Hematopoietic multipotent progenitor cell treated with erythropoietin and hydrocortisone succinate and interleukin-3 and kit ligand, for 17 days (in vitro differentiated cells): ENCODE results near the gene ACOX3.

ENCODE experiments used
- DNase-seq: peaks from one replicate; pipeline ENCODE4 v3.0.0-alpha.2; 2015; ENCODE audit warnings: low spot score

The ACOX3 gene

DNA sequence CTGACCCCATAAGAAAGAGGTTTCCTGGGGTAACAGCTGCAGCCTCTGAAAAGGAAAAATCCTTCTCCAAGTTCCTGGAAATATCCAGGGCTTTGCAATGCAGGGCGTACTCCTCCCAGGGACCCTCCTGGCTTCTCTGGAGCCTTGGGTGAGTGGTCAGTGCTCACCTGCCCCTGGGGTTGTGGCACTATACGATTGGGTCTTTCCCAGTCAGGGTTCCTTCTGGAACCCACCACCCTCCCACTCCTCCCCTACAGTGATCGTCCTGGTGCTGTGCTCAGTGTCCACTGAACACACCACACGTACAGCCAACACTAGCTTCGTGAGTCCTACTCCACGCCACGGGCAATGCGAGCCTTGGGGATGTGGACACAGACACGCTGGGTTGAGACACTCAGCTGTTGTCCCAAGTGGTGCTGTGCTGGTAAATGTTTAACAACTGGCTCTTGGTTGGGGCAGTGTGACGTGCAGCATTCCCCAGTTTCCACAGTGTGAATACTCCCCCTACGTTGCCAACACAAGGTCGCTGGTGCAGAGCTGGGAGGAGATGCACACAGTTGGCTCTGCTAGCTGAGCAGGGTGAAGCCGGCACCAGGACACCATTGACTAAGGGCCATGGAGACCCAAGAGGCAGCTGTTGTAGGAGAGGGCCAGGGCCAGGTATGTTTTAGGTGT lies 105.6 kb downstream of the ACOX3 start:
- no peak for DNase-seq

DNA sequence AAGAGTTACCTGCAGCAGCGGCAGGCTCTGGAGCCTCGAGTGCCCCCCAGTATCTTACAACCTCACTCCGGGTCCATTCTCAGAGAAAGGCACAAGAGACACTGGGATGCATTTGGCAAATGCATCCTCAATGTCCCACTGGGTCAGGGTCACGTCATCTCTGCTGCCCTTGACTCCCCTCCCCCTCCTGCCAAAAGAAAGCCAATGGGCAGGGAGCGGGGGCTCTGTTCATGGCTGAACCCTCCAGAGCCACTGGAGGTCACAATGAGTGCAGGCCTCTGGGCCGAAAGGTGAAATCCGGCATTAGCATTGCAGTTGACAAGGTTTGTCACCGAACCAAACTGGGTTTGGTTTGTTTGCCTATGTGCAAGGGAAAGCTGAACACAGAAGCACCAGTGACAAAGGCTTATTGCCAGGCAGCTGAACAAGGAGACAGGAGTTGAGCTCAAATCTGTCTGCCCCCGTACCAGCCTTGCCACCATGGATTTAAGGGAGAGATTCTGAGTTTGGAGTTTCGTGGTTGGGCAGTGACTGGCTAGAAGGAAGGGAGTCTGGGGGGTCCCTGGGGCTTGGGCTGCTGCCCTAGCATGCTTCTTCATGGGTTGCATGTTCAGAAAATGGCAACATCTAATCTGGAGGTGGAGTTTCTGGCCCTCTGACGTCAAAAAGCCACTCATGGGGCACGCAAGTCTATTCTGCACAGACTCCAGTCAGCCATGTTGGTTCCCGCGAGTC lies 106.6 kb downstream of the ACOX3 start:
- DNase-seq, result no peak

DNA sequence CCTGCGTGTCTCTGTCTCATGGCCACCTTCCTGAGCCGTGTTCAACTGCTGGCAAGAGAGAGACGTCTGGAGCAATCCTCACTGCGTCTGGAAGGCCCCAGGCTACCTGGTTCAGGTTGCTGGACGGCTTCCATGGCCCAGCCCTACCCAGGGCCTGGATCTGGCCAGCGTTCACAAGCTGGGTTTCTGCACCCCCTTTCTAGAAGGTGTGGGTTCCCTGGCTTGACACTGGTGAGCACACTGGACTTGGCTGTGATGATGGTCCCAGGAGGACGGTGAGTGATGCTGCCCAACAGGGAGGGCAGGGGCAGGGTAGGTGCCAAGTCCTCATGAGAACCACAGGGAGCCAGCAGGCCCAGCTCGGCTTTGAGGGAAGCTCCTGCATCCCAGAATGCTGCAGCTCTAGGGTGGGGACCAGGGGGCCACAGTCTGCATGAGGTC lies 107.6 kb downstream of the ACOX3 start:
- DNase-seq, result no peak

DNA sequence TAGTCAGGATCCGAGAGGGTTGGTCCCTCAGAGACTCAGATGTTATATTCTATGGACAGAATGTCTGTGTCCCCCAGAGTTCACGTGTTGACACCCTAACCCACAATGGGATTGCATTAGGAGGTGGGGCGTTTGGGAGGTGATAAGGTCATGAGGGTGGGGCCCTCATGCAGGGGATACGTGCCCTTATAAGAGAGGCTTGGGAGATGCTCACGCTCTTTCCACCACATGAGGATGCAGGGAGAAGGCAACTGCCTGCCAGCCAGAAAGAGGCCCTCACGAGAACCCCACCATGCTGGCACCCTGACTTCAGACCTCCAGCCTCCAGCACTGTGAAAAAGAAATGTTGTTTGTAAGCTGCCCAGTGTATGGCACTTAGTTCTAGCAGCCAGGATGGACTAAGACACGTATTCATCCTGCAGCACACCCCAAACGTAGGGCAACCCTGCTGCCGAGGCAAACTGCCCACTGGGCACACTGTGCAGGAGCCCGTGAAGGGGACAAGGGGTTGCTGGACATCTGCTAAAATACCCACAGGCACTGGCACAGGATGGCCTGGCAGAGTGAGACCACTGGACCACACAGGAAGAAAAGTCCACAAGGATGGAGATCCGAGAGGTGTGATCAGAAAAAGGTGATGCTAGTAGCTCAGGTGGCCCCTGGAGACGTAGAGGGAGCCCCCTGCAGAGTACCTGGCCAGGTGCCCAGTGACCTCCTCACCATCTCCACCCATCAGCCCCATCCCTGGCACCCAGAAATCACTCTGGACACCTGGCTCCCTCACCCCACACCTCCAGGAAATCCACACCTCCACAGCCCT lies 108.3 kb downstream of the ACOX3 start:
- no peak for DNase-seq

DNA sequence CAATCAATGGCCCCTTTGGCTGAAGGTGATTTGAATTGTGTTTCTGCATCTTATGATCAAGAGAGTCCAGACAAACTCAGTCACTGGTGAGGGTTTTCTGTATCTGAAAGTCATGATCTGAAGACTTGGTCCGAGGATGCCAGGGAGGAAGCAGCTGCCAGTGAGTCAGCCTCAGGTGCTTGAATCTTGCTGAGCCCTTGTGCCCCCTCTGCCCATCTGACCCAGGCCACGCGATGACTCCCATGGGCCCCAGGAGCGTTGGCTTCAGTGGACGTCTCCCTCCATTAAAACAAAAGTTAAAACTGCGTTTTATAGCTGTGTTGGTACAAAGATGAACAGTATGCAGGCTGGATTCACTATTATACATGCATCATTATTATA lies 109.0 kb downstream of the ACOX3 start:
- DNase-seq, result no peak

DNA sequence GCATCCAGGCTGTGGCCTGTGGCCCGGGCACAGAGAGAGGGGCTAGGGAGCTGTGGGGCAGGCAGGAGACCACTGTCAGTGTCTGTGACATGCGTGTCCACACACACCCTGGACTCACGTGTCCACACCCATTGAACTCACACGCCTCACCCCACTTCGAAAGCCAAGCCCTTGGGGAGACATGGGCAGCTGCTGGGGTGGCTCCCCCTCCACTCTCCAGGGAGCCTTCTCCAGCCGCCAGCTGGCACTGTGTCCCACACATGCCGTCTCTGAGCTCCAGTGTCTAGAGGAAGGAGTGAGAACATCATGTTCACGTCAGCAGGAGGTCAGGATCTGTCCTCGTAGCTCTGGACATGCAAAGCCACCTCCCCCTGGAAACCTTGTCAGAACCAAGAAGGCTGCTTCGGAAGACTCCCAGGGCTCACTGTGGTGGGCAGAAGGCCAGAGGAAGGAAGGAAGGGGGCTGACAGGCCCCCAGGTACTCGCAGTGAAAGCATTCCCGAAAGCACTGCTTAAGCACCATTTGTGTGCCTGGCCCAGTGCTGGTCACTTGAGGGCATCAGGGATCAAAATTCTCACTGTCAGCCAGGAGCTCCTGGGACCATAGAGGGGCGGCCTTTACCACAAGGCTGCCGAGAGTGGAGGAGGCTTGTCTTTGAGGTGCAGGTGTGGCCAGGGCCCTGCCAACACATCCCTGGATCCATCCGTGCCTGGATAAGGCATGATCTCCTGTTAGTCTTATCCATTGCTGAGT lies 109.5 kb downstream of the ACOX3 start:
- no peak for DNase-seq

DNA sequence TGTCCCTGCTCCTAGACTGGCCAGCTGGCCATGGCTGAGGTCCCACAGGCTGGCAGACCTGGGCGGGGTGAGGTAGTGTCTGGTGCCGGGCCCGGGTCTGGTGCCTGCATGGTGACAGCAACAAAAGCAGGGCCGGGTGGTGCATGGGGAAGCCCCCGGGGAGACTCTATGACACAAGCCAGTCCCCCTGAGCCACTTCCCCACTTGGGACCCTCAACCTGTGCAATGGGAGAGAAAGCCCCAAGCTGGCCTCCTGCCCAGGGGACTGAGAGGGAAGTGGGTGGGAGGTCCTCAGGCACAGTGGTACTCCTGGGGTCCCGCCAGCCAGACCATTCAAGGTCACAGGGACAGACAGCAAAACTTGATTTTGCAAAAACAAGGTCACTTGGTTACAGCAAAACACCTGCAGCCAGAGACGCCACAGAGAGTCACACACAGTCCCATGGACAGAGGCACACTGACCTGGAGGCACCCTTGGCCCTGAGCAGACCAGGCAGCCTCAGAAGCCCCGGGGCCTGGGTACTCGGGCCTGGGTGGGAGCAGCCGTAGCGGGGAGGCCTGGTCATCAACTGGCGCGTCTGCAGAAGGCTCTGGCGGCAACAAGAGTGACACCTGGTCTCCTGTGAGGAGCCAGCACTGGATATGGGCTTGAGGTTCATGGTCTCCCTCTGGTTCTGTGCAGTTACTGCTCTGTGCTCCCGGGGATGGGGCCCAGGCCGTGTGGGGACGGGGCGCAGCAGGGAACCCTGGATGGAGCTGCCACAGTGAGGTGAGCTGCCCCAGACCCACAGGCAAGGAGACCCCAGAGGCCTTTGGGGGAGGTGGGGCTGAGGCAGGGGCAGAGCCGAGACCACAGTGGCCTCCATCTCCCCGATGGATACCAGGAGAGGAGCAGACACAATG lies 110.4 kb downstream of the ACOX3 start:
- no peak for DNase-seq

DNA sequence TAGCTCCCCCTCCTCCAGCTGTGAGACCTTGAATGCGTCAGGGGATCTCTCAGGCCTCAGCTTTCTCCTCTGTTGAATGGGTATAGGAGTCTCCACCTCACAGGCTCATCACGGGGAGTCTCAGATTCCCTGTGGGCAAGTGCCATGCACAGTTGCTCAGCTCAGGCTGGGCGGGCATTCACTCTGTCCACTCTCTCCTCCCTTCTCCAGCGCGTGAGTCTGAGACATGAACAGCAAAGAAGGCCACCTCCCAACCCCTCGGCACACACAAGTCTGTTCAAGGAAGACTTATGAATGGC lies 111.0 kb downstream of the ACOX3 start:
- no peak for DNase-seq

DNA sequence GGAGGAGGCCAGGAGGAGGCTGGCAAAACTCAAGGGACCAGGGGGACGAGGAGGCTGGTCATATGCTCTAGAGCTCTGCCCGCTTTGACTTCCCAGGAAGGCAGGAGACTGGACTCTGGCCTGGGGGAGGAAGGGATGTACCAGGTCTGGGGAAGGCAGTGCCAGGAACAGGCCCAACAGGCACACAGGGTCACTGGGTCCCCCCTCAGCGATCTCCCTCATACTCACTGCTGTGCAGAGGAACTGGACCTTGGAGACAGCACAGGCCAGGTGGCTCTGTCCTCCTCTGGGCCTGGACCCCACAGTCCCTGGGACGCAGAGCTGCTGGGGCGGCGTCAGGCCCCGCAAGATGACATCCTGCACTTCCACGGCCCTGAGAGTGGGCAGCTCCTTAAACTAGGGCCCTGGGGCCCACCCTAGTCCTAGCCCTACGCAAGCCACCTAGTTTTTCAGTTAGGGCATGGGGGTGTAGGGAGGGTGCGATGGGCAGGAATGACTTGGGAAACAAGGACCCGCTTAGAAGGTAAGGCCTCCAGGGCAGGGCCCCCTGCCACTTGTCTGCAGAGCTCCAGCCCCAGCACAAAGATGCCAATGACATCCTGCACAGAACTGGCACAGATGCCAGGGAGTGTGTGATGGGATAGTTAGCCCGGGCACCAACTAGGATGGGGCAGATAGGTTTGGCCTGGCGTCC lies 111.5 kb downstream of the ACOX3 start:
- DNase-seq, result no peak

DNA sequence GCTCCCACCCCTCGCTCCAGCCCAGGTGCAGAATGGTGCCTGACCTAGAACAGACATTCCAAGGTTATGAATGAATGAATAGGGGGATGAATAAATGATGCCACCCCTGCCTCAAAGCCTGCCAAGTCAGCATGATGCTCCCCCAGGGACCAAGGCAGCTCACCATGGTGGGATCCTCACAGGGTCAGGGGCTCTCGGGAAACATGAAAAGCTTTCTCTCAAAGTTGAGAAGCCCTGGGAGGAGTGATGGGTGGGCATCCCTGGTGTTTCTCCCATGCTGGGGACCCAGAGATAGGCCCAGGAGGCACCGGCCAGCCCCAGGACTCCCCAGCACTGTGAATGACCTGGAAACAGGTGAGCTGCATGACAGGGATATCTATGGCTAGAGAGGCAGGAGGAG lies 112.1 kb downstream of the ACOX3 start:
- DNase-seq, result no peak

DNA sequence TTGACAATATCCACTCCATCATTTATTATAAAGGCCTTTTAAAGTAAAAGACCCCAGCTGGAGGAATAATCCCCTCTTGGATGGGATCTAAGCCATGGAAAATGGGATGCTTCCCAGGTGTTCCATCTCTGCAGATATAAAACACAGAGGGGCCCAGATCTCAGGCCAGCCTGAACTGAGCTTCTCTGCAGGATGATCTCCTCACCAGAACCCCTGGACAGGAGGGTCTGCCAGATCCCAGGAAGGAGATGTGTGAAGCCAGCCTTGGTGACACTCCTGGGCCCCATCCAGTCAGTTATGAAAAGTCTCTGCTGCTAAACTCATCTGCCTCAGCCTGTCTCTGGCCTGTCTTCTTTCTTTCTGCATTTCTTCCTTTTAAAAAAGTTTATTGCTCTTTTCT lies 114.3 kb downstream of the ACOX3 start:
- DNase-seq, result no peak

DNA sequence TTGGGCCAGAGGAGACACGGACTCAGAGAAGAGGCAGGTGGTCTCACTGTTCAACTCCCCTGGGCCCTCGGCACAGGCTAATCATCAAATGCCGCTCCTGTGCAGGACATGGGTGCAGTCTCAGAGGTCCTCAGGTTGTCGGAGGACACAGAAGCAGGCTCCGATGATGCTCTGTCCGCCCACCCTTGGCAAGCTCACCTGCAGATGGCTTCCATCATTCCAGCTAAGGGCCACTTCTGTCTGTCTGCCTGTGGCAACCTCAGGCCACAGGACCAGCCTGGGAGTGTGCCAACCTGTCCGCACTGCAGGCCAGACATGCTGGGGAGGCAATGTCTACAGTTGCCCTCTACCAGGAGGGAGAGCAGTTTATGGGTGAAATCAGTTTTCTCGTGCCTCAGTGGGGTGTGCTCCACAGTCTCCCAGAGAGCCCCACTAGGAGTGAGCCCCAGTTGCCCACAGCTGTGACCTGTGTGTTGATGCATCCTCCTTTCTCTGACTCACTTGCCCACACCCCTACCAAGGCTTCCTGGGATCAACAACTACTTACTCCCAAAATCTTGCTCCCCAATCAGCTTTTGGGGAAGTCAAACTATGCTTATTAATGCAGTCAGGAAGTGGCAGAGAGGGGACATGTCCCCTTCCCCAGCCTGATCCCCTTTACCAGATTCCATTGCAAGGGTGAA lies 115.1 kb downstream of the ACOX3 start:
- DNase-seq, result no peak

DNA sequence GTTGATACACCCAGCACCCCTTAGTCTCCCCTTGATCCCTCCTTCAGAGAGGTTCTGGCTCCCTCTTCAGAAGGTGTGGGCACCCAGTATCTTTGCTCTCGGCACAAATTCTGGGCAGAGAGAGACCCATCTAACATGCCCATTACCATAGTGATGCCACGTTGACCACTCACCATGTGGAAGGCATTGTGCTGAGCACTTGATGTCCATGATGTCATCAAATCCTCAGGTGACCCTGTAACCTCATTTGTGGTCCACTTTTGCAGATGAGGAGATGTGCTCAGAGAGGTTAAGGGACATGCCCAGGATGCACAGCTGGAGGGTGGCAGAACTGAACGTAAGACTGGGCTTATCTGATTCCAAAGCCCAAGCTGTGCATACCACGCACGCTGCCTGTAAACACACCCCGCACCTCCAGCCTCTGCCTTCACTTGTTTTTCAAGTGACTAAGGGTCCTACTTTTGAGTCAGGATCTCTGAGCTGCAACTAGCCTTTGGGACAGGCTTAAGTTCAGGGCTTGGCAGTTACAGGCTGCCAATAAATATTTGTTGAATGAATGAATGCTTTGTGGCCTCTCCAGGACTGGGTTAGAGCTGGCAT lies 115.8 kb downstream of the ACOX3 start:
- DNase-seq, result no peak

DNA sequence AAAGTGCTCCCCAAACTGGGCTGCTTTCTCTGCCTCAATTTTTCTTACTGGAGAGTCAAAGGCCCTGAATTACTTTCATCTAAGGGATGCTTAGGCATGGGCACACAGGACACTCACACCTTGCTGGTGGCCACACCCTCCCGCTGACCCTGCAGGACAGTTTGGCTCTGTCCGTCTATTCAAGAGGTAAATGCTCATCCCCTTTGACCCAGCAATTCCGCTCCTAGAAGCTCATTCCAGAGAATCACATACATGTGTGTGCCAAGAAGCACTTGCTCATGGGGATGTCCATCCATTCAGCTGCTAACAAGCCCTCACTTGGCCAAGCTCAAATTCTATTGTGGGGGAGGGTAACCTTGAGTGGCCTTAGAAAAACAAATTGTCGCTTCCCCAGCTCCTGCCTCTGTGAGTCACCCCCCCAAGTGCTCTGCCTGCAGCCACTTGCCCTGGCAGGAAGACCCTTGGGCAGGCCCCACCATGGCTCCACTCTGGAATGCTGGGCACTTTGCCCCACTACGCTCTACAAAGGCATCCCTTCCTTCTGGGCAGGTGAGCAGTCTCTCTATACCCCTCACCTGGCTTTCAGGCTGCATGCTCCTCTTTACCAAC lies 116.5 kb downstream of the ACOX3 start:
- DNase-seq, result no peak

DNA sequence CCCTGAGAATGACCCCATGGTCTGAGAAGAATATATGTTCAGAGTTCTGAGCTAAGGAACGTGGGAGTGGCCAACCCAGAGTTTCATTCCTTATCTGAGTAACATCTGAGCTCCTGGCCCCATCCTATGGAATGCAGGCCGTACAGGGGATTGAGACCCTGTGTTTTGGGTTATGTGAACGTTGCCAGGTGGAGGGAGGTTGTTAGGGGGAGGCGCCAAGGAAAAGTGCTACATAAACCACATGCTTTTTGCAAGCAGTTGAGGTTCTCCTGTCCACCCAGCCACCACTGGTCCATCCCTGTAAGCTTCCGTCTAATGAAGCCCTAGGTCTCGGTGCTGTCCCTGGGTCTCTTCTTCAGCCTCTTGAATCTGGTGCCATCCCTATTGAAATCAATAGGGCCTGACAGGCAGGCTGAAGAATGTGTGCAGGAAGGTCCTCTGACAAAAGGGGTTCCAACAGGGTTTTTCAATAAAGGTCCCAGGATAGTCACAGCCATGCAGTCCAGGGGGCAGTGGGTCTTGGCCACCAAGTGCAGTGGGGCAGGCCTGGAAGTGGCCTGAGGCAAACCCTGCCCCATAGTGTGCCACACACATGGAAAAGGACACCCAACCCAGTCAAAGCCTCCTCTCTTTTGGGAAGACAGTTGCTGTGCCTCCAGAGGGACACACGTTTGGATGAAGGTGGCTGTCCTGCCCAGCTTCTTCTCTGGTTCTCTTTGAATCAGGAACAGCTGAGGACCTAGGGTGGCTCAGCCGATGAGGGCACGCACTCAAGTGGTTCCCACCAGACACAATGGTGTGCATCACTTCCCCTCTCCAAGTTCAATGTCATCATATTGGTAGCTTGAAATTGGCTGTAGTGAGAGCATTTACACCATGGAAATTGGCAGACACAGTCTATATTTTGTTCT lies 117.5 kb downstream of the ACOX3 start:
- DNase-seq, result no peak

DNA sequence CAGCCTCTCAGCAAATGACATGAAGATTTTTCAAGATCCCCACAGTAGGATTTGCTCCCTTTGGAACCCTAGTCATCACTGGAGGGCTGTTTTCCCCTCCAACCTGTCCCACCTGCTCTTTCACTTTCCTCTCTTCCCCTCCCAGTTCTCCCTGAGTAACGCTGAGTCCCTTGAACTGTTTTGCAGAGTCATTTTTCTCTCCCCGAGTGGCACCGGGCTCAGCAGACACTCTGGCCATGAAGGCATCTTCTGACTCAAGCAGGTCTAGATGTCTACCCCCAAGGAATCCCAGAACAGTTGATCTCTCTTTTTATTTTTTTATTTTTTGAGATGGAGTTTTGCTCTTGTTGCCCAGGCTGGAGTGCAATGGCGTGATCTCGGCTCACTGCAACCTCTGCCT lies 118.8 kb downstream of the ACOX3 start:
- DNase-seq, result no peak

DNA sequence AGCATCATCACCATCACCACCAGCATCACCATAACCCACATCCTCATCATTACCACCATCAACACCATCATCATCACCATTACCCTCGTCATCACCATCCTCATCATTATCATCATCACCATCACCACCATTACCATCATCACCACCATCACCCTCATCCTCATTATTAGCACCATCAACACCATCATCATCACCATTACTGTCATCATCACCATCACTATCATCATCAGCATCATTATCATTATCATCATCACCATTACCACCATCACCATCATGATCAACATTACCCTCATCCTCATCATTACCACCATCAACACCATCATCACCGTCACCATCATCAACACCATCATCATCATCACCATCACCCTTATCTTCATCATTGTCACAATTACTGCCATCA lies 119.3 kb downstream of the ACOX3 start:
- no peak for DNase-seq

DNA sequence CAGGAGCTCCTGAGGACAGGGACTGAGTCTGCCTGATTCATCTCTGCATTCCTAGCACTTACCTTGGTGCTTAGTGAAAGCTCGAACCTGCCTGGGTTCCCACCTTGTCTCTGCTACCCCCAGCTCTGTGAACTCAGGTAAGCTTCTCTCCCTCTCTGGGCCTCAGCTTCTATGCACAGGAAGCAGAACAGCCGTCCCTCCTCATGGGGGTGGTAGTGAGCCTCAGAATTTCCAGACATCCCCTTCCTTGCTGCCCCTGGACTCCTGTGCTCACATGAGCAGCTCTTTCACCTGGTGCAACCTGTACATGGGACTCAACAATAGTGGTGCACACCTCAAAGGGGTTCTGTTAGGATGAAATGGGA lies 120.2 kb downstream of the ACOX3 start:
- DNase-seq, result no peak
